Ascending aorta (tissue), 2 donors: Measurements from ENCODE around the gene TEX35. TPM values are rescaled to one million over a fixed set of nuclear protein-coding genes. Genes with fewer than 3 reads are reported as not detected.

Source experiments
- DNase-seq, 2 donors: peaks; one replicate each; pipeline ENCODE4 v3.0.0-alpha.2; 2019; ENCODE audit warnings: low spot score in 2 of 2
- H3K27ac ChIP-seq, 2 donors: fragments of 200-600 bp; sonication (generic); one replicate each; pipeline ENCODE4 v1.5.1; 2016 to 2017; ENCODE audit warnings: mild to moderate bottlenecking in 1 of 2
- H3K27me3 ChIP-seq: fragments of 200-600 bp; sonication (generic); one replicate; pipeline ENCODE4 v1.5.1; 2017
- H3K36me3 ChIP-seq, 2 donors: fragments of 200-600 bp; sonication (generic); one replicate each; pipeline ENCODE4 v1.5.1; 2016
- H3K4me1 ChIP-seq, 2 donors: fragments of 200-600 bp; sonication (generic); one replicate each; pipeline ENCODE4 v1.5.1; 2016 to 2017; ENCODE audit warnings: mild to moderate bottlenecking in 1 of 2
- H3K4me3 ChIP-seq, 2 donors: fragments of 200-600 bp; sonication (generic); one replicate each; pipeline ENCODE4 v1.5.1; 2016 to 2017; ENCODE audit warnings: mild to moderate bottlenecking in 1 of 2
- H3K9me3 ChIP-seq, 2 donors: fragments of 200-600 bp; sonication (generic); one replicate each; pipeline ENCODE4 v1.5.1; 2016
- CTCF ChIP-seq, 3 experiments: fragments of 200-600 bp in 2 of 3; fragments of 450-650 bp in 1 of 3; sonication (generic) in 2 of 3; IDR thresholded peaks; one replicate each; pipeline ENCODE4 v1.5.1; 2016 to 2019; ENCODE audit warnings: antibody characterized with exemption in 3 of 3, mild to moderate bottlenecking in 1 of 3, moderate library complexity in 1 of 3
- intact Hi-C: fragments of 100-400 bp; cut with DNase I; formaldehyde crosslinking; loops from one replicate; pipeline ENCODE4 v1.15.1; 2023
- total RNA-seq: library from RNA; depleted of rRNA; stranded (reverse); fragments of >200 nt; gene quantifications from one replicate; pipeline ENCODE4 v1.1.0, GENCODE V29; 2016

TEX35 gene
- total RNA-seq, 1 donor from 2014 or later, result not detected

DNA sequence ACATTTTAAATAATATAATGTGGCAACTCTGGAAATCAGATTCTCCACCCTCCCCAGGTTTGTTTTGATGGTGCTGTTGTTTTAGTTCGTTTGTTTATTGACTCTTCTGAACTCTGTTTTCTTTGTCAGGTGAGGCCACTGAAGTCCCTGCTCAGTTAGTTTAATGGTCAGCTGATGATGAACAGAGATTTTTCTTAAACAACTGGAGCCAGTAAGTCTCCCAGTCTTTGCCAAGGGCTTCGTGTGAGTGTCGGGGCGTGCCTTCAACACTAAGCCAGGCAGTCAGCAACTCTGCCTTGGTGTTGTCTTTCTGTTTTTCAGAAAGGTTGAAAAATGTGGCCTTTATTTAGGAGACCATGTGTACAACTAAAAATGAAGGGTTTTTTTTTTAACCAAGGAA is 58.9 kb downstream of the TEX35 start:
- TF ChIP-seq CTCF (IDR thresholded peaks at IDR 0.05), result no peak
- intact Hi-C loops, result no loop called here

More for the DNA sequence above, 58.9 kb downstream of the TEX35 start:
- Histone ChIP-seq H3K27me3 (no peaks in the 10 kb centered on the region), H3K27ac (no peak overlapping the region), H3K36me3 (no peaks in the 10 kb centered on the region), H3K4me1 (no peaks in the 10 kb centered on the region), H3K9me3 (no peaks in the 10 kb centered on the region), H3K4me3 (no peak overlapping the region)
- no peak for DNase-seq

Other genes with a start within 250 kb of the TEX35 start
- not detected for gene CLEC20A, start 16.1 kb upstream of the TEX35 start, total RNA-seq
- gene RALGPS2, start 212.1 kb downstream of the TEX35 start, total RNA-seq, result 2.2 TPM